Gastrocnemius medialis (tissue), 4 donors: Measurements from ENCODE around the gene PCMT1.

ENCODE experiments used
- POLR2A ChIP-seq, 2 donors: fragments of 450-650 bp; IDR thresholded peaks; one replicate each; pipeline ENCODE4 v1.6.1; 2017; ENCODE audit warnings: antibody characterized with exemption in 2 of 2, mild to moderate bottlenecking in 2 of 2, moderate library complexity in 2 of 2
- TF ChIP-seq, protein P1 (sequence below), 5 experiments: fragments of 450-650 bp in 3 of 5; fragments of 200-600 bp in 2 of 5; sonication (generic) in 2 of 5; IDR thresholded peaks in 4 of 5; conservative IDR thresholded peaks in 1 of 5; 1 replicate in 4 of 5; 2 replicates in 1 of 5; pipeline ENCODE4 v1.5.1; 2016 to 2019; ENCODE audit warnings: antibody characterized with exemption in 5 of 5, mild to moderate bottlenecking in 3 of 5, moderate library complexity in 3 of 5

DNA sequence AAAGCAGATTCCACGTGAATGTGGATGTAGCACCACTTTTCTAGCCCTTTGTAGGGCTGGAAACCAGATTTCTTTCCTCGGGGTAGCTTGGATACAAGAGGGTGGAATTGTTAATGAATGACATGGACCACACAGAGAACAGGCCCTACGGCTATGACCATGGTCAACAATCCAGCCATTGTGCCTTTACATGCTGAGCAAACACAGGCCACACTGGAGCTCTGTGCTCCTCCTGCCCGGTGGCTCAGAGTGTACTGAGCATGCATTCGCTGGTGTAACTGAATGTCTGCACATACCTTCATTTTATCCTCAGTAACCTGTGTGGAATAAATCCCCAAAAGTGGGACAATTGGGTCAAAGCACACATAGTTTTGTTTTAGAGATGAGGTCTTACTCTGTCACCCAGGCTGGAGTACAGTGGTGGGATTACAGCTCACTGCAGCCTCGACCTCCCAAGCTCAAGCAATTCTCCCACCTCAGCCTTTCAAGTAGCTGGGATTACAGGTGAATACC is 81.8 kb downstream of the PCMT1 start:
- TF ChIP-seq, protein P1, sequence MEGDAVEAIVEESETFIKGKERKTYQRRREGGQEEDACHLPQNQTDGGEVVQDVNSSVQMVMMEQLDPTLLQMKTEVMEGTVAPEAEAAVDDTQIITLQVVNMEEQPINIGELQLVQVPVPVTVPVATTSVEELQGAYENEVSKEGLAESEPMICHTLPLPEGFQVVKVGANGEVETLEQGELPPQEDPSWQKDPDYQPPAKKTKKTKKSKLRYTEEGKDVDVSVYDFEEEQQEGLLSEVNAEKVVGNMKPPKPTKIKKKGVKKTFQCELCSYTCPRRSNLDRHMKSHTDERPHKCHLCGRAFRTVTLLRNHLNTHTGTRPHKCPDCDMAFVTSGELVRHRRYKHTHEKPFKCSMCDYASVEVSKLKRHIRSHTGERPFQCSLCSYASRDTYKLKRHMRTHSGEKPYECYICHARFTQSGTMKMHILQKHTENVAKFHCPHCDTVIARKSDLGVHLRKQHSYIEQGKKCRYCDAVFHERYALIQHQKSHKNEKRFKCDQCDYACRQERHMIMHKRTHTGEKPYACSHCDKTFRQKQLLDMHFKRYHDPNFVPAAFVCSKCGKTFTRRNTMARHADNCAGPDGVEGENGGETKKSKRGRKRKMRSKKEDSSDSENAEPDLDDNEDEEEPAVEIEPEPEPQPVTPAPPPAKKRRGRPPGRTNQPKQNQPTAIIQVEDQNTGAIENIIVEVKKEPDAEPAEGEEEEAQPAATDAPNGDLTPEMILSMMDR (IDR thresholded peaks at IDR 0.05 in 4 of 5, conservative IDR thresholded peaks at IDR 0.05 in 1 of 5) = no peak
- no peak for TF ChIP-seq POLR2A (IDR thresholded peaks at IDR 0.05)
